Thymus (tissue), 11 donors: ENCODE results near the gene FNIP2. TPM values are rescaled to one million over a fixed set of nuclear protein-coding genes. Genes with fewer than 3 reads are reported as not detected.

Experiments
- DNase-seq, 9 donors: peaks; one replicate each; pipeline ENCODE4 v3.0.0-alpha.2; 2013; ENCODE audit warnings: low spot score in 9 of 9, low read depth in 6 of 9, missing footprints in 1 of 9
- H3K27ac ChIP-seq, 2 donors: one replicate each; pipeline ENCODE4 v1.5.1; 2013; ENCODE audit warnings: control low read depth in 1 of 2, low read depth in 1 of 2, low read length in 1 of 2, mild to moderate bottlenecking in 1 of 2, moderate library complexity in 1 of 2
- H3K27me3 ChIP-seq, 2 donors: one replicate each; pipeline ENCODE4 v1.5.1; 2013; ENCODE audit warnings: low read length in 1 of 2; ENCODE audit not compliant: control insufficient read depth in 2 of 2, insufficient read depth in 1 of 2
- H3K36me3 ChIP-seq, 2 donors: one replicate each; pipeline ENCODE4 v1.5.1; 2013; ENCODE audit warnings: low read length in 1 of 2, mild to moderate bottlenecking in 1 of 2, moderate library complexity in 1 of 2; ENCODE audit not compliant: control insufficient read depth in 2 of 2, insufficient read depth in 2 of 2
- H3K4me1 ChIP-seq, 2 donors: one replicate each; pipeline ENCODE4 v1.5.1; 2013; ENCODE audit warnings: low read length in 2 of 2; ENCODE audit not compliant: control insufficient read depth in 2 of 2, insufficient read depth in 2 of 2
- H3K4me3 ChIP-seq, 2 donors: one replicate each; pipeline ENCODE4 v1.5.1; 2013; ENCODE audit warnings: low read length in 2 of 2, control low read depth in 1 of 2, mild to moderate bottlenecking in 1 of 2
- H3K9me3 ChIP-seq, 2 donors: one replicate each; pipeline ENCODE4 v1.5.1; 2013; ENCODE audit warnings: low read length in 1 of 2, mild to moderate bottlenecking in 1 of 2; ENCODE audit not compliant: control insufficient read depth in 2 of 2, insufficient read depth in 1 of 2
- WGBS: extraction: QIAGEN DNeasy Blood & Tissue Kit; methylation state at CpG from one replicate; pipeline ENCODE4 v1.1.7; 2013; 5-methylcytosine and 5-hydroxymethylcytosine counted together
- polyA plus RNA-seq: library from polyadenylated mRNA; stranded (reverse); fragments of 200-250 nt; gene quantifications from one replicate; pipeline ENCODE4 v1.2.3, GENCODE V29; 2013
- total RNA-seq: library from RNA; stranded (reverse); fragments of 120-200 nt; gene quantifications from one replicate; pipeline ENCODE4 v1.2.4, GENCODE V29; 2013
- donor health status: healthy.

The FNIP2 gene
- total and polyA plus RNA-seq, 2 donors, result 11.8 to 12.6 TPM

GRCh38 chr4:158813113-158813512 lies 44.3 kb downstream of the FNIP2 start:
- H3K4me1 ChIP-seq, result peaks cover 5 to 18% of the 10 kb centered on the region in 2 donors
- H3K27ac ChIP-seq, result no peak overlapping the region
- H3K9me3 ChIP-seq, result no peaks in the 10 kb centered on the region
- H3K36me3 ChIP-seq, result no peaks in the 10 kb centered on the region
- 99% methylated on average over 3 of the region's 3 CpGs for WGBS
- no peak for DNase-seq
- no peak overlapping the region for H3K4me3 ChIP-seq
- no peaks in the 10 kb centered on the region for H3K27me3 ChIP-seq

GRCh38 chr4:158814207-158814606 lies 45.4 kb downstream of the FNIP2 start:
- Histone ChIP-seq H3K27ac (no peak overlapping the region), H3K27me3 (no peaks in the 10 kb centered on the region), H3K4me1 (peaks cover 5 to 18% of the 10 kb centered on the region in 2 donors), H3K4me3 (no peak overlapping the region), H3K9me3 (no peaks in the 10 kb centered on the region), H3K36me3 (no peaks in the 10 kb centered on the region)
- 92% methylated on average over 3 of the region's 3 CpGs for WGBS
- DNase-seq, result no peak

DNA sequence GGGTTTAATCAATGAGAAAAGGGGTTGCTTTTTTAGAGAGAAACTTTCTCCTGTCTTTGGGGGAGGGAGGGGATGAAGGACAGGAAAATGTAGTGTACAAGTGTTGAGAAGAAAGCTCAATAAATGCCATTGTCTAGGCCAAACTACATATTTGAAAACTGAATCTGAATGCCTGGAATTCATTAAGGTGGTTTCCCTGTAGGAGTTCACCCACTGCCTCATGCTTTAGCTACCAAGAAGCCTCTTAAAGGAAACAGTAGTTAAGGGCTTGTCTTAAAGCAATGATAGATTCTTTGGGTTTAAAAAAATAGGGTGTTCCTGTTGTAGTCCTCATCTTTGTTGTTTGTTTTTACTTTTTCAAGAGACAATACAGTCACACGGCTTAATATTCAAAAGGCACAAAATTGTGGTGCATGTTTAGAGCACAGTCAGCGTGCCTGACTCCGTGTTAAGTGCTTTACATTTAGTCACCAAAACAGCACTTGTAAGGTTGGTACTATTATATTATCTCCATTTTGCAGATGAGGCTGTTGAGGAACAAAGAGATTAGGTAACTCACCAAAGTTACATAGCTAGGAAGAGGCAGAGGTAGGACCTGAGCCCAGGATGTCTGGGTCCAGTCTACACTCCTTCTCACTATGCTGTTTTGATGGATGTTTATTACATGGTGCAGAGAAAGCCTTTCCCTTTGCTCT lies 46.0 kb downstream of the FNIP2 start:
- H3K27me3 ChIP-seq, result no peaks in the 10 kb centered on the region
- H3K36me3 ChIP-seq, result no peaks in the 10 kb centered on the region
- WGBS, result 98% methylated on average over 3 of the region's 3 CpGs
- H3K4me1 ChIP-seq, result peaks cover 5 to 18% of the 10 kb centered on the region in 2 donors
- no peak overlapping the region for H3K4me3 ChIP-seq
- DNase-seq, result no peak
- no peaks in the 10 kb centered on the region for H3K9me3 ChIP-seq
- H3K27ac ChIP-seq, result no peak overlapping the region

- no peak overlapping the region for H3K4me3 ChIP-seq
- WGBS, result 94% methylated on average over 1 of the region's 1 CpG
- no peak overlapping the region for H3K27ac ChIP-seq
- no peak for DNase-seq
- no peaks in the 10 kb centered on the region for H3K9me3 ChIP-seq
- H3K36me3 ChIP-seq, result no peaks in the 10 kb centered on the region
- no peaks in the 10 kb centered on the region for H3K27me3 ChIP-seq
- H3K4me1 ChIP-seq, result peaks cover 0 to 3% of the 10 kb centered on the region in 2 donors
These were observed 48.1 kb downstream of the FNIP2 start for GRCh38 chr4:158816955-158817354.

- DNase-seq, result peak in 1 of 9 donors; percentile 33
- H3K27me3 ChIP-seq, result no peaks in the 10 kb centered on the region
- H3K9me3 ChIP-seq, result no peaks in the 10 kb centered on the region
- H3K4me1 ChIP-seq, result no peaks in the 10 kb centered on the region
- H3K36me3 ChIP-seq, result no peaks in the 10 kb centered on the region
- 85% methylated on average over 10 of the region's 10 CpGs for WGBS
- no peak overlapping the region for H3K4me3 ChIP-seq
- peak overlapping the region in 1 of 2 donors; percentile 4 for H3K27ac ChIP-seq
These were observed 48.9 kb downstream of the FNIP2 start for GRCh38 chr4:158817562-158818296.

GRCh38 chr4:158818560-158819140 lies 49.8 kb downstream of the FNIP2 start:
- no peaks in the 10 kb centered on the region for H3K27me3 ChIP-seq
- no peak overlapping the region for H3K27ac ChIP-seq

DNA sequence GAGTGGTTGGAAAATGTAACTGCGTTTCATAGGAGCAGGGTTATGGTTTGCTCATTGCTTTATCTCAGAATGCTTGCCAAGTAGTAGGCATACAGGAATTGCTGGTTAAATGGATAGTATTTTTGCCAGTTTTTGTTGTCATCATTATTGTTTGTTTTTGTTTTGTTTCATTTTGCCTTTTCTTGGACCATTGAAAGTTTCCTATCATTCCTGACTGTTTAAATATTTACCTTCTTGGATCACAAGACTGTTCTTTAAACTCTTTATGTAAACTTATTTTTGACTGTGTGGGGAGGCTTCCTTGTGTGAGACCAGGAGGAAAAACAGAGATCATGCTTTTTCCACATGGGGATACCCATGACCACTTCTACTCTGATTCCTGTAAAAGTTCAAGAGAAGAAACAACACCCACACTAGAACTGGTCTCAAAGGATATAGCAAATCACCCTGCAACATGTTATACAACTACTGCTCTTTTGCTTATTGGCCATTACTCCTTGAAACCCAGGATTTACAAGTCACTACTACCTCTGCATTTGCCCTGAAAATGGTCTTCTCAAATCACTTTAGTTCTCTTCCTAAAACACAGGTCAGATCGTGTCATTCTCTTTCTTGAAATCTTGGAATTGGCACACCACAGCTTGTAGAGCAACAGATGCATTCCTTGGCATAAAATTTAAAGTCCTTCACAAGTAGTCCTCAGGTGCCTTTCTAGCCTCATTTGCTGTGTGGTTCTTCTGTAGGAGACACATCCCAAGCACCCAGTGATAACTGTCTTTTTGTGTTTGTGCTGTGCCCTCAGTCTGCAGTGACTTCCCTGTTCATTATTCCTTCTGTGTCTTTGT lies 51.3 kb downstream of the FNIP2 start:
- Histone ChIP-seq H3K36me3 (no peaks in the 10 kb centered on the region), H3K4me3 (no peak overlapping the region), H3K27ac (no peak overlapping the region), H3K4me1 (peaks cover 0 to 3% of the 10 kb centered on the region in 2 donors), H3K9me3 (no peaks in the 10 kb centered on the region), H3K27me3 (no peaks in the 10 kb centered on the region)
- 93% methylated on average over 2 of the region's 2 CpGs for WGBS
- DNase-seq, result no peak

More at GRCh38 chr4:158818560-158819140, 49.8 kb downstream of the FNIP2 start:
- WGBS, result 98% methylated on average over 2 of the region's 2 CpGs
- no peak overlapping the region for H3K4me3 ChIP-seq
- DNase-seq, result no peak
- H3K4me1 ChIP-seq, result no peaks in the 10 kb centered on the region
- H3K36me3 ChIP-seq, result no peaks in the 10 kb centered on the region
- H3K9me3 ChIP-seq, result no peaks in the 10 kb centered on the region

GRCh38 chr4:158821228-158821971 lies 52.6 kb downstream of the FNIP2 start:
- Histone ChIP-seq H3K36me3 (no peaks in the 10 kb centered on the region), H3K4me1 (peaks cover 3 to 15% of the 10 kb centered on the region in 2 donors), H3K4me3 (no peak overlapping the region), H3K27me3 (no peaks in the 10 kb centered on the region), H3K27ac (no peak overlapping the region), H3K9me3 (no peaks in the 10 kb centered on the region)
- no peak for DNase-seq
- 96% methylated on average over 4 of the region's 4 CpGs for WGBS
